ENCODE measurements around the gene USP50.

USP50 gene

DNA sequence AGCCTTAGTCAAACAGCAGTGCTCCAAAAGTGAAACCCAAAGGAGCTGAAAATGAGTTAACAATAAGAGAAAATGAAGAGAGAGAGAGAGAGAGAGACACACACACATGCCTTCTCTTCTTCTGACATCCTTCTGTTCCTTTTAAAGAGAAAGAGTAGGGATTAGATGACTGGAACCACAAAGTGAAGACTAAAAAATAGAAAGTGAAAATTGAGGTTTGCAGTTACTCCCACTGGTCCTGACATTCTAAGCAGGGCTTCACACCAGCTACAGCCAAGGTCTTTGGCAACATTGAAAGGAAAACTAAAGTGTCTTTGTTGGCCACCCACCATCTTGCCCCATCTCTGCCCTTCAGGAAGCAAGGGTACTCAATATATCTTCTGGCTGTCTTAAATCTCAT lies 59.2 kb downstream of the USP50 start:
- no peaks in the 10 kb centered on the region for H3K27me3 ChIP-seq (ENCODE audit: low read depth)
- H3K36me3 ChIP-seq (replicated peaks): peaks cover 36% of the 10 kb centered on the region
- in situ Hi-C loops (cut with MboI; ENCODE audit: low sequenced_read_pairs): no loop called here
- DNase-seq (ENCODE audit: low spot score in 2 of 2): no peak
- no peaks in the 10 kb centered on the region for H3K4me1 ChIP-seq
- H3K4me3 ChIP-seq: no peak overlapping the region
- H3K9me3 ChIP-seq: no peaks in the 10 kb centered on the region

DNA sequence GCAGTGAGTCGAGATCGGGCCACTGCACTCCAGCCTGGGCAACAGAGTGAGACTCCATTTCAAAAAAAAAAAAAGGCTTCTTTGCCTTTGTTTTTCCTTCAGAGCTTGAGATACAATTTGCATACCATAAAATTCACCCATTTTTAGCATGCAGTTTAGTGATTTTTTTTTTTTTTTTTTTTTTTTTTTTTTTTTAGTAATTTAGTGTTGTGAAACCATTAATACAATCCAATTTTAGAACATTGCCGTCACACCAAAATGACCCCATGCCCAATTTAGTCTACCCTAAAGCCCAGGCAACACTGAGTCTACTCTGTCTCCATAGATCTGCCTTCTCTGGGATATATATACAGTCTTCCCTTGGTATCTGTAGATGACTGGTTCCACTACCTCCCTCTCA lies 61.1 kb downstream of the USP50 start:
- Histone ChIP-seq H3K36me3 (replicated peaks) (peaks cover 34% of the 10 kb centered on the region), H3K4me3 (no peak overlapping the region), H3K4me1 (no peaks in the 10 kb centered on the region), H3K27me3 (ENCODE audit: low read depth) (no peaks in the 10 kb centered on the region), H3K9me3 (no peaks in the 10 kb centered on the region)
- no peak for DNase-seq (ENCODE audit: low spot score in 2 of 2)
- in situ Hi-C loops (cut with MboI; ENCODE audit: low sequenced_read_pairs): no loop called here

DNA sequence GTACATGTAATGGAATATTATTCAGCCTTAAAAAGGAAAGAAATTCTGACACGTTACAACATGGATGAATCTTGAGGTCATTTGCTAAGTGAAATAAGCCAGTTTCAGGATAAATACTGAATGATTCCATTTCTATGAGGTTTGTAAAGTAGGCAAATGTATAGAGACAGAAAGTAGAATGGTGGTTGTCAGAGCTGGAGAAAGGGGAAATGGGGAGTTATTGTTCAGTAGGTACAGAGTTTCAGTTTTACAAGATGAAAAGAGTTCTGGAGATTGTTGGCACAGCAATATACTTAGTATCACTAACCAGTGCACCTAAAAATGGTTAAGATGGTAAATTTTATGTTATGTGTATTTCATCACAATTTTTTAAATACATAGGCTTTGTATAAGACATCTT lies 61.7 kb downstream of the USP50 start:
- in situ Hi-C loops (cut with MboI; ENCODE audit: low sequenced_read_pairs): no loop called here
- no peaks in the 10 kb centered on the region for H3K9me3 ChIP-seq
- no peak for DNase-seq (ENCODE audit: low spot score in 2 of 2)
- no peak overlapping the region for H3K4me3 ChIP-seq
- H3K4me1 ChIP-seq: no peaks in the 10 kb centered on the region
- no peaks in the 10 kb centered on the region for H3K27me3 ChIP-seq (ENCODE audit: low read depth)
- H3K36me3 ChIP-seq (replicated peaks): peaks cover 32% of the 10 kb centered on the region

DNA sequence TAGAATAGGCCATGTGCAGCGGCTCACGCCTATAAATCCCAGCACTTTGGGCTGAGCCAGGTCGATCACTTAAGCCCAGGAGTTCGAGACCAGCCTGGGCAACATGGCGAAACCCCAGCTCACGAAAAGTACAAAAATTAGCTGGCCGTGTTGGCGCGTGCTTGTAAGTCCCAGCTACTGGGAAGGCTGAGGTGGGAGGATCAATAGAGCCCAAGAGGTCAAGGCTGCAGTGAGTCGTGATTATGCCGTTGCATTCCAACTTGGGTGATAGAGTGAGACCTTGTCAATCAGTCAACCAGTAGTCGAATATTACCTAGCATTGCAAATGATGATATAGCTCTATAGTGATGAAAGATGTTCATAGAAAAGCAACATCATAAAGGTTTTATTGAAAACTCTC lies 70.3 kb downstream of the USP50 start:
- in situ Hi-C loops (cut with MboI; ENCODE audit: low sequenced_read_pairs): no loop called here
- Histone ChIP-seq H3K4me3 (no peak overlapping the region), H3K36me3 (replicated peaks) (peaks cover 32% of the 10 kb centered on the region), H3K4me1 (no peaks in the 10 kb centered on the region), H3K9me3 (no peaks in the 10 kb centered on the region), H3K27me3 (ENCODE audit: low read depth) (no peaks in the 10 kb centered on the region)
- no peak for DNase-seq (ENCODE audit: low spot score in 2 of 2)

DNA sequence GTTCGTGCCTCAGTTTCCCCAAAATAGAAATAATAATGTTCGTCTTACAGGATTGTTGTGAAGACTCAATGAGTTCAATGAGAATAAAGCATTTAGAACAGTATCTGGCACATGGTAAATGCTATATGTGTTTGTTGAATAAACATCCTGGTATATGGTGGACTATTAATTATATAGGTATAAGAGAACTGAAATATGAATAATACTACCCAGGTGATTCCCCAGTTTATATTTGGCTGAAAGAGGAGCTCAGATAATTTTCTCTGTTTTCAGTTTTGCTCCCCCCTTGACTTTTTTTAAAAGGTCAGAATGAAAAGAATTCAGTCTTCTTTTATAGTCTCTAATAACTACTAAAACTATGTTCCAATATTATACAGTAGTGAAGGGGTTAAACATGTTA lies 75.4 kb downstream of the USP50 start:
- H3K4me3 ChIP-seq: no peak overlapping the region
- H3K27me3 ChIP-seq (ENCODE audit: low read depth): no peaks in the 10 kb centered on the region
- H3K4me1 ChIP-seq: no peaks in the 10 kb centered on the region
- peaks cover 17% of the 10 kb centered on the region for H3K36me3 ChIP-seq (replicated peaks)
- in situ Hi-C loops (cut with MboI; ENCODE audit: low sequenced_read_pairs): no loop called here
- no peak for DNase-seq (ENCODE audit: low spot score in 2 of 2)
- H3K9me3 ChIP-seq: no peaks in the 10 kb centered on the region

DNA sequence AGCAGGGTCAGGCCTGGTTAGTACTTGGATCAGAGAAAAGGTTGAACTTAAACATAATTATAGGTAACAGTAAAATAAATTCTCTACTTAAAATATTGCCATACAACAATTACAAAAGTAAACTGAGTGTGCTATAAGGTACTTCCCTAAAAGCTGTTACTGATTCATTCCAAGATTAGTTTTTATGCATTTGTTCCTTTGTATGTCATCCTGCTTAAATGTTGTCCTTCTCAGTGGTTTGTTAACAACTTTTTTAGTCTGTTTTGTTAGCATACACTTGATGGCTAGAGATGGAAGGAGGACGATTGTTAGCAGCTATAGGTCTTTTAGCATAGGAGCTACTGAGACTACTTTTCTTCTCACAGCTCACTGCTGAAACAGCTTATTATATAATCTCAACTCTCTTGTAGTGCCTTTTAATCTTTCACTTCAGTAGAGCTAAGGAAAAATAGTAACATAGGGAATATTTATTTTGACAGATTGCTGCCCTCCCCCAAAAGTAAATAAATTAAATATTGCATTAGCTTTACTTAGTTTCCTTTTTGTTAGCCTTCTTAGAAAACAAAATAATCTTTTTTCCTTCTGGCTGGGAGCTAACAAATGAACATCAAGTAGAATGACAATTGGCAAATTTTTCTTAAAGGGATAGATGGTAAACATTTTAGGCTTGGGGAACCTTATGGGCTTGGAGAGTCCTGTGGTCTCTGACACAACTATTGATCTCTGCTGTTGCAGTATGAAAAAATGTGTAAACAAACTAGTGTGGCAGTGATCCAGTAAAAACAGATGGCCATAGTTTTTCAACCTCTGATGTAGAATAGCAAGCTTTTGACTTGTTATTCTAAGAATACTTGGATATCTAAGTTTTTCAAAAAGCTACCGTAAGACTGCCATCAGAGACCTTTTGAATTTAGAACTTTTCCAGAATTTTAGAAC lies 82.8 kb downstream of the USP50 start:
- peaks cover 19% of the 10 kb centered on the region for H3K36me3 ChIP-seq (replicated peaks)
- H3K9me3 ChIP-seq: no peaks in the 10 kb centered on the region
- in situ Hi-C loops (cut with MboI; ENCODE audit: low sequenced_read_pairs): no loop called here
- no peak for DNase-seq (ENCODE audit: low spot score in 2 of 2)
- no peak overlapping the region for H3K4me3 ChIP-seq
- H3K4me1 ChIP-seq: no peaks in the 10 kb centered on the region
- no peaks in the 10 kb centered on the region for H3K27me3 ChIP-seq (ENCODE audit: low read depth)

DNA sequence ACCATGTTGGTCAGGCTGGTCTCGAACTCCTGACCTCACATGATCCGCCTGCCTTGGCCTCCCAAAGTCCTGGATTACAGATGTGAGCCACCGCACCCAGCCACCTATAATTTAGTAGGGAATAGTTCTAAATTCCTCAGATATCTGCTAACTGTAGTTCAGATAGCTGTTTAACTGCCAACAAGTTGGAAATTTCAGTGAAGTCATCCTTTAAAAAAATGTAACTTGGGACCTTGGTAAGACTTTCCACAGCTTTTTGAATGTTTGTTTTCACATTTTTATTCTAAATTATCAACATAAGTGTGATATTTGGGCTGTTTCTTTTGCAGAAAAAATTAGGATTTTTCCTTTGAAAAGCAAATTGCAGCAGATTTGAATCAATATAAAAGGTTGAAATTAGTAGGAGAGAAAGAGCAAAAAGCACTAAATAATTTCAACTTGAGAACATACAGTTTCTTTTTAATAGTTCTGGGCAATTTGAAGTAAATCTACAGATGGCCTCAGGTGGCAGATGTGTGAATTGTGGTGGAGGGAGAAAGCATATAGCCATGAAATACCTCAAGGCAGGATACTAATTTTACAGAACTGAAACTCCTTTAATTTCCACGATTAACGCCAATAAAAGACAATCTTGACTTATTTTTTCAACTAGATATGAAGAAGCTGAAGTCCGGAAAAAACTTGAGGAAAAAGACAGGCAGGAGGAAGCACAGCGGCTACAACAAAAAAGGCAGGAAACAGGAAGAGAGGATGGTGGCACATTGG lies 87.9 kb downstream of the USP50 start:
- in situ Hi-C loops (cut with MboI; ENCODE audit: low sequenced_read_pairs): no loop called here
- peaks cover 23% of the 10 kb centered on the region for H3K36me3 ChIP-seq (replicated peaks)
- no peaks in the 10 kb centered on the region for H3K27me3 ChIP-seq (ENCODE audit: low read depth)
- no peak for DNase-seq (ENCODE audit: low spot score in 2 of 2)
- H3K4me1 ChIP-seq: no peaks in the 10 kb centered on the region
- no peaks in the 10 kb centered on the region for H3K9me3 ChIP-seq
- no peak overlapping the region for H3K4me3 ChIP-seq

DNA sequence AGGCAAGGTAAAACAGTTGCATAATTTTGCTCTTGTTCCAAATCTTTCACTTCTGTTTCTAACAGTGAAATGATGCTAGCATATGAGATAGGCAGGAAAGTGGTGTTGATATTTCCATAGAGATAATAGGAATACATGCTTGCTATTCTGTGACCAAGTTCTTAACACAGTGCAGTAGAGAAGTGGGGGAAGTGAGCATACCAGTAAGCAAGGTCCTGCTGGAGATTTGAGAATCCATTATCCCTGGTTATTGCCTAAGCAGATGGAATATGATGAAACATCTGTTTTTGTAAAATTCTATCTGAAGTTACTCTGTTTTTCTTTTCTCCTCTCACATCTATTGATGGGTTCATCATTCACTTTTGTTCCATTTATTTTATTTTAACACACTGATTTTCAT lies 93.5 kb downstream of the USP50 start:
- no peak overlapping the region for H3K4me3 ChIP-seq
- no peaks in the 10 kb centered on the region for H3K27me3 ChIP-seq (ENCODE audit: low read depth)
- in situ Hi-C loops (cut with MboI; ENCODE audit: low sequenced_read_pairs): no loop called here
- H3K9me3 ChIP-seq: no peaks in the 10 kb centered on the region
- peaks cover 13% of the 10 kb centered on the region for H3K36me3 ChIP-seq (replicated peaks)
- H3K4me1 ChIP-seq: no peaks in the 10 kb centered on the region
- DNase-seq (ENCODE audit: low spot score in 2 of 2): no peak
